ENCODE results near the gene HINFP.

DNA sequence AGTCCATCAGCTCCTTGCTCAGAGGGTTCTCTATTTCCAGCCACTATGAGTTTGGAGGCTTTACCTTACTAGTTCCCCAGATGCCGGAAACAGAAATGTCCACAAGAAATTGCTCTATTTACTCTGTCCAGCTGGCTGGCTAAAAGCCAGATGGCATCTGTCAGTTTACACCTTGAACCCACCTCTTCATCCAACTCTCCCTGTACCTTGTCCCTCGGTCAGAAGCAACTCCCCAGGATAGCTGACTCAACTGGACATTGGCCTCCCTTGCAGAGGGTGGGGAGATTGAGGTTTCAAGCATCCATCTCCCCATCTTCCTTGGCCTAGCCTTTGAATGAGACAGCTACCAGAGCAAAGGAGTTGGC, 12.5 kb upstream of the HINFP start:
- TF ChIP-seq CEBPB (IDR thresholded peaks at IDR 0.05; ENCODE audit: low read depth), result no peak
- TF ChIP-seq POLR2A (IDR thresholded peaks at IDR 0.05; ENCODE audit: borderline replicate concordance, extremely low read depth, insufficient read depth, insufficient read length), result no peak
- TF ChIP-seq POLR2AphosphoS5 (IDR thresholded peaks at IDR 0.05; ENCODE audit: low read depth, low read length), result no peak
- TF ChIP-seq CTCF (IDR thresholded peaks at IDR 0.05 in 2 of 3, conservative IDR thresholded peaks at IDR 0.05 in 1 of 3; ENCODE audit: borderline replicate concordance in 1 of 3, insufficient read depth in 1 of 3, low read depth in 2 of 3, low read length in 2 of 3), result no peak
- TF ChIP-seq TCF7L2 (IDR thresholded peaks at IDR 0.05; ENCODE audit: borderline replicate concordance, extremely low read depth, insufficient read depth, insufficient read length), result no peak
- no peak for TF ChIP-seq YY1 (IDR thresholded peaks at IDR 0.05; ENCODE audit: extremely low read depth, insufficient replicate concordance, low read depth, low read length)
- TF ChIP-seq EZH2 (IDR thresholded peaks at IDR 0.05), result no peak

All from HCT116 (cell line).